Endodermal cell (in vitro differentiated cells): ENCODE results near the gene PEX19. TPM values are rescaled to one million over a fixed set of nuclear protein-coding genes. Genes with fewer than 3 reads are reported as not detected.

Experiments
- DNase-seq: peaks from one replicate; pipeline ENCODE4 v3.0.0-alpha.2; 2017
- H3K27ac ChIP-seq: 2 replicates; pipeline ENCODE4 v1.5.1; 2013; ENCODE audit warnings: mild to moderate bottlenecking, low read depth, low read length, moderate library complexity
- H3K27me3 ChIP-seq: 2 replicates; pipeline ENCODE4 v1.6.1; 2013; ENCODE audit warnings: mild to moderate bottlenecking, low read length, moderate library complexity; ENCODE audit not compliant: insufficient read depth, control insufficient read depth, poor library complexity, severe bottlenecking
- H3K36me3 ChIP-seq: 2 replicates; pipeline ENCODE4 v1.7.0; 2013; ENCODE audit warnings: mild to moderate bottlenecking, low read length, moderate library complexity; ENCODE audit not compliant: control insufficient read depth, insufficient read depth
- H3K4me1 ChIP-seq: one replicate; pipeline ENCODE4 v1.7.0; 2013; ENCODE audit warnings: low read length; ENCODE audit not compliant: control insufficient read depth, insufficient read depth
- H3K4me3 ChIP-seq: 2 replicates; pipeline ENCODE4 v1.5.1; 2013; ENCODE audit warnings: mild to moderate bottlenecking, low read length, moderate library complexity
- H3K9ac ChIP-seq: 2 replicates; pipeline ENCODE4 v1.6.1; 2013; ENCODE audit warnings: mild to moderate bottlenecking, low read length, moderate library complexity; ENCODE audit not compliant: poor library complexity, severe bottlenecking; ENCODE audit errors: extremely low read depth
- H3K9me3 ChIP-seq: 2 replicates; pipeline ENCODE4 v1.6.1; 2013; ENCODE audit warnings: mild to moderate bottlenecking, low read length, moderate library complexity; ENCODE audit not compliant: control insufficient read depth
- H3K27ac Mint-ChIP-seq: 2 replicates; pipeline ENCODE4 v1.8.0; 2020; ENCODE audit warnings: mixed read lengths
- H3K27me3 Mint-ChIP-seq: 2 replicates; pipeline ENCODE4 v1.8.0; 2021; ENCODE audit warnings: mild to moderate bottlenecking, mixed read lengths; ENCODE audit not compliant: insufficient read depth
- H3K36me3 Mint-ChIP-seq: 2 replicates; pipeline ENCODE4 v1.8.0; 2020; ENCODE audit warnings: low read depth, mixed read lengths
- H3K4me1 Mint-ChIP-seq: 2 replicates; pipeline ENCODE4 v1.8.0; 2020; ENCODE audit warnings: mixed read lengths
- H3K4me3 Mint-ChIP-seq: 2 replicates; pipeline ENCODE4 v1.8.0; 2020; ENCODE audit warnings: mild to moderate bottlenecking, moderate library complexity, mixed read lengths
- H3K9me3 Mint-ChIP-seq: 2 replicates; pipeline ENCODE4 v1.8.0; 2020; ENCODE audit warnings: mild to moderate bottlenecking, mixed read lengths
- WGBS, 2 experiments: methylation state at CpG; one replicate each; pipeline versions ENCODE4 v1.1.5 to v1.1.7; 2013; ENCODE audit warnings: missing lambda C conversion rate in 2 of 2, mixed read lengths in 1 of 2; ENCODE audit not compliant: insufficient coverage in 1 of 2, insufficient read length in 1 of 2; 5-methylcytosine and 5-hydroxymethylcytosine counted together
- total RNA-seq, 2 donors: library from RNA; stranded (reverse); fragmentation: NEBNext Ultra II Directional in 1 of 2; extraction: Animal tissue kit (Norgen Biotek cat#: 25700) in 1 of 2; gene quantifications; 2 replicates in 1 of 2; 3 replicates in 1 of 2; pipeline ENCODE4 v1.2.1, GENCODE V29; 2021
- TF ChIP-seq, protein P1 (sequence below): fragments of 200-600 bp; sonication (generic); conservative IDR thresholded peaks from 2 replicates; pipeline ENCODE4 v1.5.0; 2021; ENCODE audit warnings: antibody characterized with exemption, mild to moderate bottlenecking

The PEX19 gene
- total RNA-seq, 2 donors from 2014 or later: 94.7 to 102 TPM

DNA sequence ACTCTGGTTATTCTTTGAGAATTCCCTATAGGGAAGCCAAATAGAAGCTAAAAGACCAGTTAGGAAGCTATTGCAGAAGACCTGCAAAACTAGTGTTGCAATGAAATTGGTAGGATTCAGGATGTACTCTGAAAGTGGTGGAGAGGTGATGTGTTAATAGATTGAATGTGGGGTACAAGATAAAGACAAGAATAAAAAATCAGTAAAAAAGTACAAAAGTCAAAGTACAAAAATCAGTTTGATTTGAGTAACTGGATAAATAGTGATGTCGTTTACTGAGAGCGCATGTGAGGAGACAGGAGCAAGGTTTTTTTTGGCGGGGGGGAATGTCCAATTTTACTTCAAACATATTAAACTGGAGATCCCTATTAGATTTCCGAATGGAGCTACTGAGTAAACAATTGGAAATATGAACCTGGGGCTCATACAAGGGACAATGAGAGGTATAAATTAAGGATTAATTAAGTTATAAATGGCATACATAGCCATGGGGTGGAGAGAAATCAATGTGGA, 20.1 kb downstream of the PEX19 start:
- H3K36me3 Mint-ChIP-seq: no peaks in the 10 kb centered on the region
- Histone ChIP-seq H3K27me3 (no peaks in the 10 kb centered on the region), H3K9ac (no peak overlapping the region), H3K27ac (no peak overlapping the region), H3K36me3 (no peaks in the 10 kb centered on the region), H3K9me3 (no peaks in the 10 kb centered on the region), H3K4me1 (no peaks in the 10 kb centered on the region), H3K4me3 (no peak overlapping the region)
- H3K27ac Mint-ChIP-seq: no peak overlapping the region
- WGBS, 2 experiments: 84 to 93% methylated on average over 2 to 4 of the region's 4 CpGs
- H3K27me3 Mint-ChIP-seq: peaks cover 8% of the 10 kb centered on the region
- H3K4me3 Mint-ChIP-seq: no peak overlapping the region
- no peak for DNase-seq
- peaks cover 15% of the 10 kb centered on the region for H3K4me1 Mint-ChIP-seq
- H3K9me3 Mint-ChIP-seq: no peaks in the 10 kb centered on the region
- TF ChIP-seq, protein P1, sequence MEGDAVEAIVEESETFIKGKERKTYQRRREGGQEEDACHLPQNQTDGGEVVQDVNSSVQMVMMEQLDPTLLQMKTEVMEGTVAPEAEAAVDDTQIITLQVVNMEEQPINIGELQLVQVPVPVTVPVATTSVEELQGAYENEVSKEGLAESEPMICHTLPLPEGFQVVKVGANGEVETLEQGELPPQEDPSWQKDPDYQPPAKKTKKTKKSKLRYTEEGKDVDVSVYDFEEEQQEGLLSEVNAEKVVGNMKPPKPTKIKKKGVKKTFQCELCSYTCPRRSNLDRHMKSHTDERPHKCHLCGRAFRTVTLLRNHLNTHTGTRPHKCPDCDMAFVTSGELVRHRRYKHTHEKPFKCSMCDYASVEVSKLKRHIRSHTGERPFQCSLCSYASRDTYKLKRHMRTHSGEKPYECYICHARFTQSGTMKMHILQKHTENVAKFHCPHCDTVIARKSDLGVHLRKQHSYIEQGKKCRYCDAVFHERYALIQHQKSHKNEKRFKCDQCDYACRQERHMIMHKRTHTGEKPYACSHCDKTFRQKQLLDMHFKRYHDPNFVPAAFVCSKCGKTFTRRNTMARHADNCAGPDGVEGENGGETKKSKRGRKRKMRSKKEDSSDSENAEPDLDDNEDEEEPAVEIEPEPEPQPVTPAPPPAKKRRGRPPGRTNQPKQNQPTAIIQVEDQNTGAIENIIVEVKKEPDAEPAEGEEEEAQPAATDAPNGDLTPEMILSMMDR: no peak

DNA sequence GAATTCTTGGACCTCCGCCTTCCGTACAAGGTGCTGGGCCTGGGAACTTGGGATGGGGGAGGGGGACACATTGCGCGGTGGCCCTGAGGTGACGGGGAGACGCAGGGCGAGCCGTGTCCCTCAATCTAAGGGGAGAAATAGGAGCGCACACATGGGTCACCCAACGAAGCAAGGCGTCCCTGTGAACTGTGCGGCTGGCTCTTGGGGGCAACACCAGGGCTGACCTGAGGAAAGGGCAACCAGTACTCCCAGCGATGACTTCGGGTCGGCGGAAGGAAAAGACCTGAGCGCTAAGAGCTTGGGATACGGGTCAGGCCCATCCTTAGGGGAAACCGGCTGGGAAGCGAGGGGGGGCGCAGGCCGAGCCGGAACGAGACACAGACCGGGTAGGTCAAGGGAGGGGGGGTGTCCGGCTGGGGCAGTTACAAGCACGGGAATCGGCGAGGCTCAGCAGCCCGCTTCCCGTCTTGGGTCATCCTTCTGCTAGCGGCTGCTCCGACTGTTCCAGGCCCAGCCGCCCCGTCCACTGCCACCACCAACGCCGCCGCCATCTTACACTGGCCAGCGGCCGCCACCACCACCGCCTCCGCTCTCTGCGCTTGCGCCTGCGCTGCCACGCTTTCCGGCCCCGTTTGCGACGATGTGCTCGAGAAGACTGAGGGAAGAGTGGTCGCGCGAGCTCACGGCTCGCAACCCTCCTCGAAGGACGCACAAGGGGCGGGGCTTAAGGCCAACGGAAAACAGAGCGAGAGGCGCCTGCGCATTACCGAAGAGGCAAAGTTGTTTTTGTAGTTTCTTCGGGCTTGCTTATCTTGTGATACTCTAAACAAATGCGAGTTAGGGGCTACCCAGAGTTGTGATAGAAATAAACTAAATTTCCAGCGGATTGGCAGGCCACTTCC, 22.8 kb downstream of the PEX19 start, which contains the start of gene DCAF8:
Gene DCAF8, minus strand, starts transcription at position 657 of the 902 bp plus-strand sequence. CDS start 18,541 bp downstream, outside the sequence.
- H3K9ac ChIP-seq: peak within 1 kb of the TSS; percentile 99
- H3K4me1 Mint-ChIP-seq: peaks cover 31% of the 10 kb centered on the region
- peaks cover 2% of the 10 kb centered on the region for H3K27me3 Mint-ChIP-seq
- H3K4me3 Mint-ChIP-seq: peak within 1 kb of the TSS; percentile 100
- peaks cover 13% of the 10 kb centered on the region for H3K36me3 Mint-ChIP-seq
- H3K27me3 ChIP-seq: no peaks in the 10 kb centered on the region
- H3K9me3 Mint-ChIP-seq: no peaks in the 10 kb centered on the region
- peaks cover 5% of the 10 kb centered on the region for H3K36me3 ChIP-seq
- peak; percentile 99 for DNase-seq
- TF ChIP-seq, protein P1: no peak
- H3K9me3 ChIP-seq: no peaks in the 10 kb centered on the region
- peak within 1 kb of the TSS; percentile 92 for H3K27ac ChIP-seq
- peak within 1 kb of the TSS; percentile 99 for H3K27ac Mint-ChIP-seq
- peak within 1 kb of the TSS; percentile 95 for H3K4me3 ChIP-seq
- peaks cover 6% of the 10 kb centered on the region for H3K4me1 ChIP-seq
- WGBS, 2 experiments: 0% methylated on average over 30 to 67 of the region's 67 CpGs

DNA sequence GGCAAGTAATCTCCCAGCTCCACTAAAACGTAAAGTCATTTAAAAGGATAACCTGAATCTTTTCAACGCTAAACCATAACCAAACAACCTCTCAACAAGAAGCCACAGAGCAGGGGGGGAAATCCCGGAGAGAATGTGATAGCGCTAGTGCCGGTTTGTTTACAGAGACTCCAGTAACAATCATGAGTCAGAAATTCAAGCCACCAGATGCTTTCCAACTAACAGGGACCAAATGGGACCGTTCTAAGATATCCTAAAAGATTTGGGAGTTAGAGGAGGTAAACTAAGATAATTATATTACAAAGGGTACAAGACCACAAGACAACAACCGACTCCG, 23.4 kb downstream of the PEX19 start:
- Mint-ChIP-seq H3K36me3 (peaks cover 13% of the 10 kb centered on the region), H3K4me1 (peaks cover 34% of the 10 kb centered on the region), H3K27ac (peak overlapping the region; percentile 99), H3K27me3 (peaks cover under 1% of the 10 kb centered on the region), H3K4me3 (peak overlapping the region; percentile 100), H3K9me3 (no peaks in the 10 kb centered on the region)
- Histone ChIP-seq H3K27me3 (no peaks in the 10 kb centered on the region), H3K9ac (peak overlapping the region; percentile 99), H3K9me3 (no peaks in the 10 kb centered on the region), H3K36me3 (peaks cover 5% of the 10 kb centered on the region), H3K4me1 (peaks cover 6% of the 10 kb centered on the region), H3K4me3 (peak overlapping the region; percentile 95), H3K27ac (peak overlapping the region; percentile 92)
- WGBS, 2 experiments: 0% methylated on average over 4 to 8 of the region's 8 CpGs
- DNase-seq: peak; percentile 80
- TF ChIP-seq, protein P1: no peak
